ENCODE measurements around the gene SPECC1. TPM values are rescaled to one million over a fixed set of nuclear protein-coding genes. Genes with fewer than 3 reads are reported as not detected.
A peak's percentile ranks its signal among the peaks of the same experiment; 100 is the strongest.

Gene SPECC1
- total and polyA plus RNA-seq, 2 of the 13 experiments (the other 11 are each of a cell fraction or from before 2014, with no cell fraction given): 2.3 to 6.9 TPM

DNA sequence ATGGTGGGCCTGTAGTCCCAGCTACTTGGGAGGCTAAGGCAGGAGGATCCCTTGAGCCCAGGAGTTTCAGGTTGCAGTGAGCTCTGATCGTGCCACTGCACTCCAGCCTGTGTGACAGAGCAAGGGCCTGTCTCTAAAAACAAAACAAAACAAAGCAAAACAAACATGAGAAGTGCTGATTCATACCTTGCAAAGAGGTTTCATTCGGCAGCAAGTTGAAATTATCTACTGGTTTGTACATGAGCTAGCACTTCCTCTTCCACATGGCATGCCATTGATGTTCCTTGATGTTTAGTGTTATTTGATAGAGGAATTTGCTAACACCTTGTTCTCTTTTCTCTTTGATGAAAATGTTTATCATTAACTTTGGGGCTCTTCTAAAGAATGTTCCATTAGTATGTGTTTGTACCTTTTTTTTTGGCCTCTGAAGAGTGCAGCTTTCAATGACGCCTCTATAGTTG, 50.6 kb downstream of the SPECC1 start (continued):
- peak; percentile 67; the same call in 1 of the 2 replicates for TF ChIP-seq NFE2 (CRISPR knock-in tag; IDR thresholded peaks at IDR 0.05)
- TF ChIP-seq, protein P1, sequence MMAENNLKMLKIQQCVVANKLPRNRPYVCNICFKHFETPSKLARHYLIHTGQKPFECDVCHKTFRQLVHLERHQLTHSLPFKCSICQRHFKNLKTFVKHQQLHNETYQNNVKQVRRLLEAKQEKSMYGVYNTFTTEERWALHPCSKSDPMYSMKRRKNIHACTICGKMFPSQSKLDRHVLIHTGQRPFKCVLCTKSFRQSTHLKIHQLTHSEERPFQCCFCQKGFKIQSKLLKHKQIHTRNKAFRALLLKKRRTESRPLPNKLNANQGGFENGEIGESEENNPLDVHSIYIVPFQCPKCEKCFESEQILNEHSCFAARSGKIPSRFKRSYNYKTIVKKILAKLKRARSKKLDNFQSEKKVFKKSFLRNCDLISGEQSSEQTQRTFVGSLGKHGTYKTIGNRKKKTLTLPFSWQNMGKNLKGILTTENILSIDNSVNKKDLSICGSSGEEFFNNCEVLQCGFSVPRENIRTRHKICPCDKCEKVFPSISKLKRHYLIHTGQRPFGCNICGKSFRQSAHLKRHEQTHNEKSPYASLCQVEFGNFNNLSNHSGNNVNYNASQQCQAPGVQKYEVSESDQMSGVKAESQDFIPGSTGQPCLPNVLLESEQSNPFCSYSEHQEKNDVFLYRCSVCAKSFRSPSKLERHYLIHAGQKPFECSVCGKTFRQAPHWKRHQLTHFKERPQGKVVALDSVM (CRISPR knock-in tag; IDR thresholded peaks at IDR 0.05): peak; percentile 69
- TF ChIP-seq FOSL2 (CRISPR knock-in tag; IDR thresholded peaks at IDR 0.05): 0 out of 2 replicates have a peak, but pooled peaks have one; percentile 26
- TF ChIP-seq ZC3H13 (CRISPR knock-in tag; IDR thresholded peaks at IDR 0.05): no peak
- TF ChIP-seq CHD2 (IDR thresholded peaks at IDR 0.05; ENCODE audit: low read depth, low read length): no peak
- TF ChIP-seq ZNF224 (CRISPR knock-in tag; IDR thresholded peaks at IDR 0.05): no peak
- TF ChIP-seq TMF1 (CRISPR knock-in tag; IDR thresholded peaks at IDR 0.05; ENCODE audit: low read depth): no peak
- TF ChIP-seq SKIL (CRISPR knock-in tag; IDR thresholded peaks at IDR 0.05; ENCODE audit: borderline replicate concordance): no peak
- no peak for TF ChIP-seq ZNF570 (CRISPR knock-in tag; IDR thresholded peaks at IDR 0.05; ENCODE audit: borderline replicate concordance)
- no peak for TF ChIP-seq ZNF335 (CRISPR knock-in tag; IDR thresholded peaks at IDR 0.05)
- TF ChIP-seq ZNF7 (CRISPR knock-in tag; IDR thresholded peaks at IDR 0.05): no peak
- TF ChIP-seq PRDM15 (CRISPR knock-in tag; IDR thresholded peaks at IDR 0.05): no peak
- peak; percentile 61; the same call in 1 of the 2 replicates for TF ChIP-seq MAFG (CRISPR knock-in tag; IDR thresholded peaks at IDR 0.05)
- TF ChIP-seq ZNF101 (CRISPR knock-in tag; IDR thresholded peaks at IDR 0.05; ENCODE audit: borderline replicate concordance, low read depth): no peak
- TF ChIP-seq REXO4 (CRISPR knock-in tag; IDR thresholded peaks at IDR 0.05; ENCODE audit: borderline replicate concordance): no peak
- TF ChIP-seq SOX6 (IDR thresholded peaks at IDR 0.05): no peak
- TF ChIP-seq SOX6 (CRISPR knock-in tag; IDR thresholded peaks at IDR 0.05): peak; percentile 43; the same call in 1 of the 2 replicates
- TF ChIP-seq ZNF841 (CRISPR knock-in tag; IDR thresholded peaks at IDR 0.05; ENCODE audit: borderline replicate concordance): no peak
- no peak for TF ChIP-seq KDM6A (CRISPR knock-in tag; IDR thresholded peaks at IDR 0.05; ENCODE audit: low read depth)
- TF ChIP-seq, protein P2, sequence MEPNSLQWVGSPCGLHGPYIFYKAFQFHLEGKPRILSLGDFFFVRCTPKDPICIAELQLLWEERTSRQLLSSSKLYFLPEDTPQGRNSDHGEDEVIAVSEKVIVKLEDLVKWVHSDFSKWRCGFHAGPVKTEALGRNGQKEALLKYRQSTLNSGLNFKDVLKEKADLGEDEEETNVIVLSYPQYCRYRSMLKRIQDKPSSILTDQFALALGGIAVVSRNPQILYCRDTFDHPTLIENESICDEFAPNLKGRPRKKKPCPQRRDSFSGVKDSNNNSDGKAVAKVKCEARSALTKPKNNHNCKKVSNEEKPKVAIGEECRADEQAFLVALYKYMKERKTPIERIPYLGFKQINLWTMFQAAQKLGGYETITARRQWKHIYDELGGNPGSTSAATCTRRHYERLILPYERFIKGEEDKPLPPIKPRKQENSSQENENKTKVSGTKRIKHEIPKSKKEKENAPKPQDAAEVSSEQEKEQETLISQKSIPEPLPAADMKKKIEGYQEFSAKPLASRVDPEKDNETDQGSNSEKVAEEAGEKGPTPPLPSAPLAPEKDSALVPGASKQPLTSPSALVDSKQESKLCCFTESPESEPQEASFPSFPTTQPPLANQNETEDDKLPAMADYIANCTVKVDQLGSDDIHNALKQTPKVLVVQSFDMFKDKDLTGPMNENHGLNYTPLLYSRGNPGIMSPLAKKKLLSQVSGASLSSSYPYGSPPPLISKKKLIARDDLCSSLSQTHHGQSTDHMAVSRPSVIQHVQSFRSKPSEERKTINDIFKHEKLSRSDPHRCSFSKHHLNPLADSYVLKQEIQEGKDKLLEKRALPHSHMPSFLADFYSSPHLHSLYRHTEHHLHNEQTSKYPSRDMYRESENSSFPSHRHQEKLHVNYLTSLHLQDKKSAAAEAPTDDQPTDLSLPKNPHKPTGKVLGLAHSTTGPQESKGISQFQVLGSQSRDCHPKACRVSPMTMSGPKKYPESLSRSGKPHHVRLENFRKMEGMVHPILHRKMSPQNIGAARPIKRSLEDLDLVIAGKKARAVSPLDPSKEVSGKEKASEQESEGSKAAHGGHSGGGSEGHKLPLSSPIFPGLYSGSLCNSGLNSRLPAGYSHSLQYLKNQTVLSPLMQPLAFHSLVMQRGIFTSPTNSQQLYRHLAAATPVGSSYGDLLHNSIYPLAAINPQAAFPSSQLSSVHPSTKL (CRISPR knock-in tag; IDR thresholded peaks at IDR 0.05): 0 out of 2 replicates have a peak, but pooled peaks have one; percentile 13
